SHP77 (cell line): ENCODE measurements around the gene SNAI3.

ENCODE experiments used
- DNase-seq, 2 experiments: peaks; one replicate each; lab custom pipeline; 2025; lab: John Stamatoyannopoulos, UW

Gene SNAI3

DNA sequence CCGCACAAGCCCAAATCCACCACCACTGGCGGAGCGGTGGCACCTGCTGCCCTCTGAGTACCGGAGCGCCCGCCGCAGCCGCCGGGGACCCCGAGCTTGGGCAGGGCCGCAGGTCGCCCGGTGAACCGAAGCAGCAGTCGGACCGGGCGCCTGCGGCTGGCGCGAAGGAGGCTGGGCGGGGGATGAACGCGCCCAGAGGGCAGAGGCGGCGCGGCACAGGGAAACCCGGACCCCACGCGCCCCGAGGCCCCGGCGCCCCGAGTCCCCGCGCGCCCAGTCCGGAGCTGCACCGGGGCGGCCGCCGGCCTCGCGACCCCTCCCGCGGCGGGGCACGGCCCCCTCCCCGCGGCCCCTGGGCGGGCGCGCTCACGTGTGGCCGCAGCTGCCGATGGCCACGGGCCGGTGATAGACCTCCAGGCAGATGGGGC, 19.5 kb upstream of the SNAI3 start:
- DNase-seq = peak in 1 of 2 experiments; percentile 18

DNA sequence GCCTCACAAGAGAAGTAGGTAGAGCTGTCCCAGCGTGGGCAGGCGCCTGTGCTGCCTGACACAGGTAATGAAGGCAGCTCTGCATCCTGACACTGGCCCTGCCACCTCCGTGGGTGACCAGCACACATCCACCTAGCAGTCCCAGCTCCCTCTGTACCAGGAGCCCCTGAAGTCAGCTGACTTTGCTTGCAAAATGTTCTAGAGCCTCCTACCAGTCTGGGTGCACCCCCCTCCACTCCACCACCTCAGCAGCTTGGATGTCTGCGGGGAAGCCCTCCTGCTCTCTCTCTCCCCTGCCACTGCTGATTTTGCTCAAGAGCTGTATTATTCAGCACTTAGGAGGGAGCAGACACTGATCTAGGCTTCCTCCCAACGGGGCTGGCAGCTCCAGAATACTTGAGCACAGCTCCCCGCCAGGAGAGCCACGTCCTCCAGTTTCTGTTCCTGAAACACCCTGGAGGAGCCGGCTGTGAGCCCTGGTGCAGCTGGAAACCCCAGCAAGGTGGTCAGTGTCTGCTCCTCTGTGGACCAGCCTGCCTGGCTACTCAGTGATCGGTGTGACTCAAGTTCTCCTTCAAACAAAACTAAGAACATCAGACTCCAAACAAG, 18.9 kb upstream of the SNAI3 start:
- no peak for DNase-seq

DNA sequence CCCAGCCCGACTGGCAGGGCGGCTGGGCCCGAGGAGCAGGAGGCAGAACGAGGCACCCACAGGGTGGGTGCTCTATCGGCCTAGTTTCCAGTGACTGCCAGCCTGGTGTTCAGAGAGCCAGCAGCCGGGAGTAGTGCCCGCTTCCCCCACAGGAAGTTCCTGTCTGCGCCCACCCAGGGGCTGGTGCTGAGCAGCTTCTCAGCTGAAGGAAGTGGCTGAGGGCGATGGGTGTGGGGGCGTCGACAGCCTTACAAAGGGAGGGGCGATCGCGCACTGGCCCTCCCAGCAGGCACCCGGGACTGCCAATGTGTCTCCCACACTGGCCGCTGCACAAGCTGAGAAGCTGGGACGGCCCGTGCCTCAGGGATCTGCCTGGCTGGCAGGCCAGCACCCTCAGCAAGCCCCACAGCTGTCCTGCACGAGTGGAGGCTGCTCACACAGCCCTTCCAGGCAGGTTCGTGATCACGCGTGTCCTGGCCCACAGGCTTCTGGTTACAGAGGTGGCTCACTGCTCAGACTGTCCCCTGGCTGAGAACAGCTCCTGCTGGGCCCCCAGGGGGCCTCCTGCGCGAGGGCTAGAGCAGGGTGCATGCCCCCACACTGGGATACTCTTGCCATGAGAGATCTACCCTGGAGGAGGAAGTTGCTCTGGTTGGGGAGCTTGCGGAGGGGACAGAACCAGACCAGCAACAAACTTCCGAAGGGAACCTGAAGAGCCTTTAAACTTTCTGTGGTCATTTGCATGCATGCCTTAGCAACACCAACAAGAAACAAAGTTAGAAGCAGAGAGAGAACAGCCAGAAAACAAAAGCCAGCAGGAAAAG, 17.4 kb upstream of the SNAI3 start:
- no peak for DNase-seq

- DNase-seq = no peak
Observed at GRCh38 chr16:88702371-88703210, 16.3 kb upstream of the SNAI3 start.

GRCh38 chr16:88701581-88702370, 15.5 kb upstream of the SNAI3 start:
- DNase-seq = no peak

GRCh38 chr16:88700636-88701482, 14.6 kb upstream of the SNAI3 start:
- no peak for DNase-seq

GRCh38 chr16:88700322-88700635, 14.0 kb upstream of the SNAI3 start:
- DNase-seq = no peak

DNA sequence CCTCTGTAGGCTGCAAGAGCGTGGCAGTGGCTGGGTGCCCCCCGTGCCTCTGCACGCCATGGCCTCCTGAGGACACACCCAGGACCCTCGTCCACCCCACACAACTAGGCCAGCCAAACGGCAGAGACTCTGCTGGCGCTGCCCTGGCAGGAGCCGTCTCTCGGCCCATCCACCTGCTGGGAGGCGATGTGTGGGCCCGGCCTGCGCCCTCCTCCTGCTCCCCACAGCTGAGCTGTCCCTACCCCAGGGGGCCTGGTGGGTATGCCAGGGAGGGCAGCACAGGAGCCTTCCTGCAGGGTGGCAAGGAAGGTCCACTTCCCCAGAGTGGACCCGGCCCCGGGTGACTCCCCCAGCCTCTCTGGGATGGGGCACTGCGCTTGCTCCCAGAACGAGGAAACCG, 12.9 kb upstream of the SNAI3 start:
- DNase-seq = no peak

DNA sequence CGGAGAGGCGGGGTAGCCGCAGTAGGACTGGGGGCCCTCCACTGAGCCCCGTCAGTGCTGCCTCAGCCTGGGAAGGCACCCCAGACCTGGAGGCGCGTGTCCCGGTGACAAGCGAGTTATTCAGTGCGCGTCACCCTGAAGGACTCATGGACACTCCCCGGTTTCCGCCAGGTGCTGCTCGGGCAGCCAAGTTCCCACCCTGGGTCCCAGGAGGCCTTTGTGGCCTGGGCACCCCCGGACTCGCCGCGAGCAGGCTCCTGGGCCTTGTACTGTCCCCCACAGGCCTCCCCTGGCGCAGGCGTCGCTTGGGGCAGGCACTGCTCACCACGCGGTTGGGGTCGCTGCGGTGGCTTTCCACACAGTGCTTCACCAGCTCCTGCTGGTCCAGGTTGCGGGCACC, 12.3 kb upstream of the SNAI3 start:
- no peak for DNase-seq

GRCh38 chr16:88697831-88698615, 11.7 kb upstream of the SNAI3 start:
- no peak for DNase-seq

- no peak for DNase-seq
Observed at GRCh38 chr16:88697116-88697830, 11.0 kb upstream of the SNAI3 start.

- no peak for DNase-seq
Observed at GRCh38 chr16:88696441-88696840, 10.1 kb upstream of the SNAI3 start.

GRCh38 chr16:88695753-88696152, 9.4 kb upstream of the SNAI3 start:
- no peak for DNase-seq

DNA sequence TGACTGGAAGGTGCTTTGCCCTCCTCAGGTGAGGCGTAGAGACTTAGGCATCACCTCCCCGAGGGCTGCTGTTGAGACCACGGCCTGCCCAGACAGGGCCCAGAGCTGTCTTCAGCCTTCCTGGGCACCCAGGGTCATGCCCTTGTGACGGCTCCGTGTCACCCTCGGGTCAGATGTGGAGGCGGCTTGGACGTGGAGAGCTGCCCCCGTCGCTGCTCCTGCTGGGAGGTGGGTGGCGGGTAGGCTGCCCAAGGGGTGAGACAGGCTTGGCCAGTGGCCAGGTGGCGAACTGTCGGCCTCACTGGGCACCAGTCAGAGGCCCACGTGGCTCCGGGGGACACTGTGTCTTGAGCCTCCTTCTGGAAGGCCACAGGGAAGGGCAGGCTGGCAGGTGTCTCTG, 8.9 kb upstream of the SNAI3 start:
- no peak for DNase-seq

DNA sequence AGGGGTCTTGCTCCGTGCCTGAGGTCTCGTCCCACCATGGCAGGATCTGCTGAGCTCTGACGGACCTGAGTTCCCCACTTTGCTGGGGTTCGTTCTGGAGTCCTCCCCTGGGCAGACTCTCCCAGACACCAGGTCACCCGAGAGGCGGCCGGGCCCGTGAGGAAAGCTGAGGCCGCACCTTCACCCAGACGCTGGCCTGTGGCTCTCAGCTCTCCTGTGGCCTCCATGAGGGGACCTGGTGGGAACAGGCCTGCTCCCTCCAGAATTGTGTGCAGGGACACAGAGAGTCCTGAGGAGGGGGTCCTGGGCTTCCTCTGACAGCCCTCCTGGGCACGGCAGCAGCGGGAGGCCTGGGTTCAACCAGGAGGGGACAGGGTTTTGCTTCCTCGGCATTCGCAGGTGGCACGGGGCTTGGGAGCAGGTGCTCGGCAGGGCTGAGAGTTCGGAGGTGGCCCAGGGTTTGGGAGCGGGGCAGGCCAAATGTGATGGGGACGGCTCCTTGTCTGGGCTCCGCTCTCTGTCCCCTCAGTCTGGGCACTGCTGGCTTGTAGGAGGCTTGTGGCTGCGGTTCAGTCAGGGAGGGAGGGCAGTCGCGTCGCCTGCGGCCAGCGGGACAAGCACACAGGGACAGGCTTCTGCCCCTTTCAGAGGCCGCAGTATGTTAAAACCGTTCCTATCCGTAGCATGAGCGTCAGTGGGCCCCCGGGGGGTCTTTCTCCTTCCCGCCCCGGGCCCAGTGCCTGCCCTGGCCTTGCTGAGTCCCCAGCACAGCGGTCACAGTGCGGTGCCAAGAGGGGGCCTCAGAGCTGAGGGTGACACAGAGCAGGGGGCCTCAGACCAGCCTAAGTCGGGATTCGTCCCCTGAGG, 8.1 kb upstream of the SNAI3 start:
- no peak for DNase-seq

GRCh38 chr16:88693420-88694177, 7.3 kb upstream of the SNAI3 start:
- DNase-seq = no peak

DNA sequence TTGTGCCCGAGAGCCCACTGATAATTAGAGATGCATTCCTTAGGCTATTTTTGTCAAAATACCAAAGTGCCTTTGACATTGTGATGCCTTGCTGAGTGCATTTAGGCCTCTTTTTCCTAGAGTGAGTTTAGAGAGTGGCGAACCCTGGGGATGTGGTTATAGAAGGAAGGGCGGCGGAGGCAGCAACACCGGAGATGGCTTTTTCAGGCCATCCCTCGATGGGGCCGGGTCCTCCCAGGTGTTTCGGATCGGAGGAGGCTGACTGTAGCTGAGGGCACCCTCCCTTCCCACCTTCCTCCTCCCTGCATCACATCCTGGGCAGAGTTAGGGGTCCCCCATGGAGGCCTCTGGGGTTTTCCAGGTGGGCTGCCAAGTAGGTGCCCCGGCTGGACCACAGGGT, 6.6 kb upstream of the SNAI3 start:
- no peak for DNase-seq
